HG03342 (cell line): ENCODE results near the gene MAN1C1.

Source experiments
- ATAC-seq: cut with Tn5 transposase; IDR thresholded peaks from one replicate; pipeline ENCODE4 v1.9.1; 2021; ENCODE audit warnings: mild to moderate bottlenecking, moderate library complexity; ENCODE audit not compliant: unreplicated experiment

The MAN1C1 gene

GRCh38 chr1:25710583-25711347, 94.2 kb downstream of the MAN1C1 start:
- no peak for ATAC-seq

DNA sequence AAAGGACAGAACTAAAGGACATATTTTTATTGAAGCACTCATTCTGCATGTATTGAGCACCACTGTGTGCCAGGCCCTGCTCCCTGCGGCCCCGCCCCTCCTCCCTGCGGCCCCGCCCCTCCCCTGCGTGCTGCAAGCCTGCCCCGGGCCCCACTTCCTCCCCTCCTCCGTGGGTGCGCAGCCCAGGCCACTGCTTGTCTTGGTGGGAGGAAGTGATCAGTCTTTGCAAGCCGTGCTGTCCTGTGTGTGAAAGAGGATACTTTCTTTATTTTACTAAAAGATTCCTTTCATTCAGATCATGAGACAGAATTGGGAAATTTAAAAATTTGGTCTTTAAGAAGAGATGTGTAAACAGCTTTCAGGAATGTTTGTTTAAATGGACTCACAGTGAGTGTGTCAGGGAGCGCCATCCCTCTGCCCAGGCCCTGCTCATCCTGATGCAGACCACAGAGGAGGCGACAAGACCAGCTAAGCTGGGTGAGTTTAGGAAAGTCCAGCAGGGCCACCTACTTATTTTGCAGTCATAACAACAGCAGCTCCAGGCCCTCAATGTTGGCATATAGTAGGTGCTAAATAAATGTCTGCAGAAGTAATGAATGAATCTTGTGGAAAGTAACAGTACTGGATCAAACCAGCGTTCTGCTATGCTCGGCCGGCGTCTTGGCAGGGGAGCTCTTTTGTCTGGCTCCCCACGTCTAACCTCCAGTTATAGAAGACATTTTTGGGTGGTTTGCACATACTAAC, 95.1 kb downstream of the MAN1C1 start:
- no peak for ATAC-seq

- ATAC-seq: no peak
These were observed 95.8 kb downstream of the MAN1C1 start for GRCh38 chr1:25712299-25712970.

- ATAC-seq: no peak
These were observed 97.4 kb downstream of the MAN1C1 start for GRCh38 chr1:25713961-25714360.

DNA sequence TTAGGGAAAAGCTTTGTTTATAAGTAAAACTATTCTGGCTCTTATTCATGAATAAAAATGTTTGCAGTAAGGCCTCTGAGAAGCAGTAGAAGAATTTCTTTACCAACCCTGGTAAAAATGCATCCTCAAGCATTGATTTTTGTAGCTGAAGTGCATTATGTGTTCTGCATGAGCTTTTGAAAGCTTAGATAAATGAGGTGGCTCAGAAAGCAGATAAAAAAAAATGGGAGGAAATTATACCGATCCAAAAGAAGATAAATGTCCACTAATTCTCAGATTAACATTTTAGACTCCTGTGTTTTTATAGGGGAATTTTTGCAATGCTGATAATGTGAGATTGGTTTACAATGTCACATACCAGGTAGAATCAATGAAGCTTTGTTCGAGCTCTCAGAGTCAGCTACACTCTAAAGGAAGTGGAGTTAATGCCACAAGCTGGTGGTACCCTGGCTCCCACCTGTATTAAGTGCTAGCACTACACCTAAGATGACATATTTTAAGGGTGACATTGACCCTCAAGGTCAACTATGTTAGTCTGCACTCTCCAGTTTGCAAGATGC, 97.9 kb downstream of the MAN1C1 start:
- no peak for ATAC-seq

- no peak for ATAC-seq
These were observed 99.3 kb downstream of the MAN1C1 start for GRCh38 chr1:25715888-25716287.

DNA sequence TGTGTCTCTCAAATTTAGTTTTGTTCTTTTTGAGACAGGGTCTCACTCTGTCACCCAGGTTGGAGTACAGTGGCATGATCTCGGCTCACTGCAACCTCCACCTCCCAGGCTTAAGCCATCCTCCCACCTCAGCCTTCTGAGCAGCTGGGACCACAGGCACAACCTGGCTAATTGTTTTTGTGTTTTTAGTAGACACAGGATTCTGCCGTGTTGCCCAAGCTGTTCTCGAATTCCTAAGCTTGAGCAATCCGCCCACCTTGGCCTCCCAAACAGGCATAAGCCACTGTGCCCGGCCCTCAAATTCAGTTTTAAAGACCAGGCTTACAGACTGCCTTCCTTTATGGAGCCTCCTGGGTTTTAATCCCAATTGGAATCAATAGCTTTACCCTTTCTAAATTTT, 99.7 kb downstream of the MAN1C1 start:
- no peak for ATAC-seq

- ATAC-seq: no peak
These were observed 102.1 kb downstream of the MAN1C1 start for GRCh38 chr1:25718732-25719131.

- ATAC-seq: no peak
These were observed 104.0 kb downstream of the MAN1C1 start for GRCh38 chr1:25720624-25721023.

GRCh38 chr1:25723250-25723880, 106.8 kb downstream of the MAN1C1 start:
- ATAC-seq: no peak

- no peak for ATAC-seq
These were observed 107.6 kb downstream of the MAN1C1 start for GRCh38 chr1:25724201-25724600.

DNA sequence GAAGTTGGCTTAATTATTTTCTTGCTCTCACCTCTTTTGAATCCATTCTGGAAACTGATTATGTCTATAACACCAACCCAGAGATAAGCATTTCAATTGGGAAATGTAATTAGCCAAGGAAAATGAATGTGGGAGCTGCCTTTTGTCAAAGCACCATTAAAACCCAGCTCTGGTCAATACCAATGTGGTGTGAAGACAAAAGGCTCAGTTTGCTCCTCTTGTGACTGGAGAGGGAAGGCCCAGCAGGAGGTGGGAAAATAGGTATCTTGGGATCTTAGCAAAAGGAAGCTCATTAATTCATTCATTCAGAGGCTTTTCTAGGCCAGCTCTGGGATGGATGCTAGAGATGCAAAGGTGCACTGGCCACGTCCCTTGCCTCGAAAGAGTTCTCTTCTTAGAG, 108.4 kb downstream of the MAN1C1 start:
- no peak for ATAC-seq

GRCh38 chr1:25725482-25725881, 108.9 kb downstream of the MAN1C1 start:
- ATAC-seq: no peak

- ATAC-seq: no peak
These were observed 110.5 kb downstream of the MAN1C1 start for GRCh38 chr1:25727088-25727487.

DNA sequence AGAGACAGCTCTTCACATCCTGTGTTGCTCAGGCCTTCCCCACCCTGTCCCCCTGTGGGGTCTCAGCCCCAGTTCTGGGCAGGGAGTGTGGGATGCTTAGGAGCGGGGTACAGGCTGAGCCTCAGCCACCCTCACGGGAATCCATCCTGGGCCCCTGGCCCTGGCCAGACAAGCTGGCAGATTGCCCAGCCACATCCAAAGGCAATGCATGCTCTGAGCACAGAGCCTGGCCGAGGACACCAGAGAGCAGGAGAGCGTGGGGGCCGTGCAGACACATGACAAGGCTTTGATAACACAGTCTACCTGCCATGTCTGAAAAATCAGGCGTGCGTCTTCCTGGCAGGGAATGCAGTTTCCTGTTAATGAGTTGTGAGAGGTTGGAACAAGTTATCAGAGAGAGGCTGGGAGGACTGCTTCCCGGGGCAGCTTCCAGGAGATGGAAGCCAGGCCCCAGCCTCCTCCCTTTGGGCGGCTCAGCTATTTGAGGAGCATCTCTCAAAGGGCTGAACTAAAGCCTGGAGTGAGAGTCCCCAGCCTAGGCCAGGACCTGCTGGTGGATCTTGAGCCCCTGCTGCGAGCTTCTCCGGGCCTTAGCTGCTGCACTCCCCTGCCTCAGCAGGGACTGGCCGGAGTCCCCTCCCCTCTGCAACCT, 111.2 kb downstream of the MAN1C1 start:
- no peak for ATAC-seq

- no peak for ATAC-seq
These were observed 111.8 kb downstream of the MAN1C1 start for GRCh38 chr1:25728301-25728935.

- no peak for ATAC-seq
These were observed 112.5 kb downstream of the MAN1C1 start for GRCh38 chr1:25729045-25729444.

DNA sequence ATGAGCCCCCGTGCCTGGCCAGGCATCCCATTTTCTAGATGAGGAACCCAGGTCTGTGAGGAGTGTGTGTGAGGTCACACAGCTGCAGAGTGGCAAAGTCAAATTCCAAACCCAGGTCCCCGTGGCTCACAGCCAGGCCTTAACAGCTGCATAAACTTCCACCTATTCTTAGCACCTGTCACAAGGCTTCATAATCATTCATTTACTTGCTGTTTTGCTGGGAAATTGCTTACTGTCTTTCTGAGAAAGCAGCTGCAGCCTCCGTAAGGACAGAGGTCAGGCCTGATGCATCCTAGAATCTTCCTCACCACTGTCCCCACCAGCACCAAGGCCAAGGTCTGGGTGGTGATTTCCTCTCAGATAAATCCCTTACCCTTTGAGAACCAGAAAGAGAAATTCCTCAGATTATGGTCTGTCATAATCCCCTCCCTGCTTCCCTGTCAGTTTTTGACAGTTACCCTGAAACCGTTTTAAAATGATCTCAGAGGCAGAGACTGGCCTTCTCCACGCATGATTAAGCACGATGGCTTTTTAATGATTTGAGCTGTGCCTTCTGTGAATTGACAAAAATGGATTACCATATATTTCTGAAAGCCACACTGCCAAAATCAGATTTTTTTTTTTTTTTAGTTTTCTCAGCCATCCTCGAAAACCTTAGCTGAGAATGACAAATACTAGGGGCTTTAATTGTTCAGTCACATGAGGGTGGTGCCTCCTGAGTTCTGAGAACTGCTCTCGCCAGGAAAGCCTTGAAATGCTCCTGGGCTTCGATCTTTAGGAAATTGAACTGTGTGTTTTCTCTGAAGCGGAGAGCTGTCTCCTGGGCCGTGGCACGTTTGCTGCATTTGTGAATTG, 113.4 kb downstream of the MAN1C1 start:
- ATAC-seq: no peak

DNA sequence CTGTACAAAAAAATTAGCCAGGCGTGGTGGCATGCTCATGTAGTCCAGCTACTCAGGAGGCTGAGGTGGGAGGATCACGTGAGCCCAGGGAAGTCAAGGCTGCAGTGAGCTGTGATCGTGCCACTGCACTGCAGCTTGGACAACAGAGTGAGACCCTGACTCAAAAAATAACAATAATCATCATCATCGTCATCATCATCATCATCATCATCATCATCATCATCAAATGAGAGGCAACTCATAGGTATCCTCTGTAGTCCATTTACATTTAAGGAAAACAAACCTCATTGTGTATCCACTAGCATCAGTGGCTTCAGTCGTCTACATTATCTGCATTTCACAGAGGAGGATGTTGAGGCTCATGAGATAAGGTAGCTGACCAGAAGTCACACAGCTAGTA, 114.6 kb downstream of the MAN1C1 start:
- ATAC-seq: no peak
